HepG2 (cell line): ENCODE data around the gene ZNF74. TPM values are rescaled to one million over a fixed set of nuclear protein-coding genes. Genes with fewer than 3 reads are reported as not detected.

Experiments
- FOXC1 ChIP-seq: sonication (generic); formaldehyde crosslinking; IDR thresholded peaks from 2 replicates; pipeline ENCODE4 v1.8.0; 2022; ENCODE audit warnings: mild to moderate bottlenecking, missing genetic modification reagents, borderline replicate concordance
- IRF2 ChIP-seq: IDR thresholded peaks from 2 replicates; pipeline ENCODE4 v1.6.1; 2018; ENCODE audit warnings: missing genetic modification reagents, missing compliant biosample characterization
- PRMT3 ChIP-seq: sonication (generic); formaldehyde crosslinking; IDR thresholded peaks from 2 replicates; pipeline ENCODE4 v1.8.1; 2022; ENCODE audit warnings: low read depth, mild to moderate bottlenecking, moderate library complexity, missing genetic modification reagents, borderline replicate concordance
- SP4 ChIP-seq: sonication (generic); formaldehyde crosslinking; IDR thresholded peaks from 2 replicates; pipeline ENCODE4 v1.8.1; 2023; ENCODE audit warnings: mild to moderate bottlenecking, missing genetic modification reagents
- ZKSCAN1 ChIP-seq: fragments of 150-350 bp; IDR thresholded peaks from 2 replicates; pipeline ENCODE4 v1.6.1; 2014; ENCODE audit warnings: low read length
- ZNF513 ChIP-seq: sonication (generic); formaldehyde crosslinking; conservative IDR thresholded peaks from 2 replicates; pipeline ENCODE4 v1.5.0; 2020; ENCODE audit warnings: missing genetic modification reagents
- ZNF792 ChIP-seq: IDR thresholded peaks from 2 replicates; pipeline ENCODE4 v1.6.1; 2016
- ZNF891 ChIP-seq: sonication (generic); formaldehyde crosslinking; IDR thresholded peaks from 2 replicates; pipeline ENCODE4 v1.5.0; 2020; ENCODE audit warnings: mild to moderate bottlenecking, missing genetic modification reagents
- ZSCAN5A ChIP-seq: sonication (generic); formaldehyde crosslinking; IDR thresholded peaks from 2 replicates; pipeline ENCODE4 v1.8.0; 2022; ENCODE audit warnings: mild to moderate bottlenecking, missing genetic modification reagents, borderline replicate concordance
- polyA plus RNA-seq, 8 experiments: library from polyadenylated mRNA; depleted of rRNA in 3 of 8; stranded (reverse) in 7 of 8; unstranded in 1 of 8; fragments of >200 nt; fragmentation: Illumina TruSeq in 4 of 8; extraction: Trizol in 4 of 8; gene quantifications; 2 replicates each; pipeline versions ENCODE4 v1.2.1 to v1.2.3, GENCODE V29; 2011 to 2016; ENCODE audit warnings: low read depth in 4 of 8, missing spikeins in 1 of 8, mixed read lengths in 1 of 8; ENCODE audit not compliant: insufficient read depth in 1 of 8
- total RNA-seq, 5 experiments: library from RNA; depleted of rRNA; stranded (reverse); fragments of >200 nt; fragmentation: Illumina TruSeq; extraction: Trizol; gene quantifications; 2 replicates each; pipeline ENCODE4 v1.2.3, GENCODE V29; 2016; ENCODE audit warnings: low read depth in 1 of 5
- TF ChIP-seq, protein P1 (sequence below): sonication (generic); formaldehyde crosslinking; IDR thresholded peaks from 2 replicates; pipeline ENCODE4 v1.9.0; 2021; ENCODE audit warnings: missing genetic modification reagents, borderline replicate concordance
- TF ChIP-seq, protein P2 (sequence below): IDR thresholded peaks from 2 replicates; pipeline ENCODE4 v1.6.1; 2012; ENCODE audit warnings: low read depth, low read length, improper control_type of control experiment
- TF ChIP-seq, protein P3 (sequence below): sonication (generic); formaldehyde crosslinking; IDR thresholded peaks from 2 replicates; pipeline ENCODE4 v1.4.0; 2020; ENCODE audit warnings: missing genetic modification reagents, mild to moderate bottlenecking, borderline replicate concordance
- TF ChIP-seq, protein P4 (sequence below): sonication (generic); formaldehyde crosslinking; IDR thresholded peaks from 2 replicates; pipeline ENCODE4 v1.8.1; 2022; ENCODE audit warnings: mild to moderate bottlenecking, missing genetic modification reagents
- TF ChIP-seq, protein P5 (sequence below): sonication (generic); formaldehyde crosslinking; IDR thresholded peaks from 2 replicates; pipeline ENCODE4 v1.4.0; 2020; ENCODE audit warnings: missing genetic modification reagents, borderline replicate concordance

ZNF74 gene
- total and polyA plus RNA-seq, 2 of the 13 experiments (the other 11 are each of a cell fraction or from before 2014, with no cell fraction given) = 6.3 to 9.1 TPM

GRCh38 chr22:20418211-20418788, 24.3 kb downstream of the ZNF74 start (continued):
- TF ChIP-seq, protein P1, sequence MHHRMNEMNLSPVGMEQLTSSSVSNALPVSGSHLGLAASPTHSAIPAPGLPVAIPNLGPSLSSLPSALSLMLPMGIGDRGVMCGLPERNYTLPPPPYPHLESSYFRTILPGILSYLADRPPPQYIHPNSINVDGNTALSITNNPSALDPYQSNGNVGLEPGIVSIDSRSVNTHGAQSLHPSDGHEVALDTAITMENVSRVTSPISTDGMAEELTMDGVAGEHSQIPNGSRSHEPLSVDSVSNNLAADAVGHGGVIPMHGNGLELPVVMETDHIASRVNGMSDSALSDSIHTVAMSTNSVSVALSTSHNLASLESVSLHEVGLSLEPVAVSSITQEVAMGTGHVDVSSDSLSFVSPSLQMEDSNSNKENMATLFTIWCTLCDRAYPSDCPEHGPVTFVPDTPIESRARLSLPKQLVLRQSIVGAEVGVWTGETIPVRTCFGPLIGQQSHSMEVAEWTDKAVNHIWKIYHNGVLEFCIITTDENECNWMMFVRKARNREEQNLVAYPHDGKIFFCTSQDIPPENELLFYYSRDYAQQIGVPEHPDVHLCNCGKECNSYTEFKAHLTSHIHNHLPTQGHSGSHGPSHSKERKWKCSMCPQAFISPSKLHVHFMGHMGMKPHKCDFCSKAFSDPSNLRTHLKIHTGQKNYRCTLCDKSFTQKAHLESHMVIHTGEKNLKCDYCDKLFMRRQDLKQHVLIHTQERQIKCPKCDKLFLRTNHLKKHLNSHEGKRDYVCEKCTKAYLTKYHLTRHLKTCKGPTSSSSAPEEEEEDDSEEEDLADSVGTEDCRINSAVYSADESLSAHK = no peak
- TF ChIP-seq ZNF513 (CRISPR knock-in tag) (no peak), ZNF792 (CRISPR knock-in tag) (no peak), ZKSCAN1 (no peak), FOXC1 (CRISPR knock-in tag) (no peak), IRF2 (CRISPR knock-in tag) (no peak), ZSCAN5A (CRISPR knock-in tag) (no peak), ZNF891 (CRISPR knock-in tag) (no peak), SP4 (no peak), PRMT3 (CRISPR knock-in tag) (no peak)
- TF ChIP-seq, protein P2, sequence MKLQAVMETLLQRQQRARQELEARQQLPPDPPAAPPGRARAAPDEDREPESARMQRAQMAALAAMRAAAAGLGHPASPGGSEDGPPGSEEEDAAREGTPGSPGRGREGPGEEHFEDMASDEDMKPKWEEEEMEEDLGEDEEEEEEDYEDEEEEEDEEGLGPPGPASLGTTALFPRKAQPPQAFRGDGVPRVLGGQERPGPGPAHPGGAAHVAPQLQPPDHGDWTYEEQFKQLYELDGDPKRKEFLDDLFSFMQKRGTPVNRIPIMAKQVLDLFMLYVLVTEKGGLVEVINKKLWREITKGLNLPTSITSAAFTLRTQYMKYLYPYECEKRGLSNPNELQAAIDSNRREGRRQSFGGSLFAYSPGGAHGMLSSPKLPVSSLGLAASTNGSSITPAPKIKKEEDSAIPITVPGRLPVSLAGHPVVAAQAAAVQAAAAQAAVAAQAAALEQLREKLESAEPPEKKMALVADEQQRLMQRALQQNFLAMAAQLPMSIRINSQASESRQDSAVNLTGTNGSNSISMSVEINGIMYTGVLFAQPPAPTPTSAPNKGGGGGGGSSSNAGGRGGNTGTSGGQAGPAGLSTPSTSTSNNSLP = no peak
- TF ChIP-seq, protein P3, sequence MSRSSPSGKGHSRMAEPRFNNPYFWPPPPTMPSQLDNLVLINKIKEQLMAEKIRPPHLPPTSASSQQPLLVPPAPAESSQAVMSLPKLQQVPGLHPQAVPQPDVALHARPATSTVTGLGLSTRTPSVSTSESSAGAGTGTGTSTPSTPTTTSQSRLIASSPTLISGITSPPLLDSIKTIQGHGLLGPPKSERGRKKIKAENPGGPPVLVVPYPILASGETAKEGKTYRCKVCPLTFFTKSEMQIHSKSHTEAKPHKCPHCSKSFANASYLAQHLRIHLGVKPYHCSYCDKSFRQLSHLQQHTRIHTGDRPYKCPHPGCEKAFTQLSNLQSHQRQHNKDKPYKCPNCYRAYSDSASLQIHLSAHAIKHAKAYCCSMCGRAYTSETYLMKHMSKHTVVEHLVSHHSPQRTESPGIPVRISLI (CRISPR knock-in tag) = peak; percentile 99
- TF ChIP-seq, protein P4, sequence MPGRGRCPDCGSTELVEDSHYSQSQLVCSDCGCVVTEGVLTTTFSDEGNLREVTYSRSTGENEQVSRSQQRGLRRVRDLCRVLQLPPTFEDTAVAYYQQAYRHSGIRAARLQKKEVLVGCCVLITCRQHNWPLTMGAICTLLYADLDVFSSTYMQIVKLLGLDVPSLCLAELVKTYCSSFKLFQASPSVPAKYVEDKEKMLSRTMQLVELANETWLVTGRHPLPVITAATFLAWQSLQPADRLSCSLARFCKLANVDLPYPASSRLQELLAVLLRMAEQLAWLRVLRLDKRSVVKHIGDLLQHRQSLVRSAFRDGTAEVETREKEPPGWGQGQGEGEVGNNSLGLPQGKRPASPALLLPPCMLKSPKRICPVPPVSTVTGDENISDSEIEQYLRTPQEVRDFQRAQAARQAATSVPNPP = no peak
- TF ChIP-seq, protein P5, sequence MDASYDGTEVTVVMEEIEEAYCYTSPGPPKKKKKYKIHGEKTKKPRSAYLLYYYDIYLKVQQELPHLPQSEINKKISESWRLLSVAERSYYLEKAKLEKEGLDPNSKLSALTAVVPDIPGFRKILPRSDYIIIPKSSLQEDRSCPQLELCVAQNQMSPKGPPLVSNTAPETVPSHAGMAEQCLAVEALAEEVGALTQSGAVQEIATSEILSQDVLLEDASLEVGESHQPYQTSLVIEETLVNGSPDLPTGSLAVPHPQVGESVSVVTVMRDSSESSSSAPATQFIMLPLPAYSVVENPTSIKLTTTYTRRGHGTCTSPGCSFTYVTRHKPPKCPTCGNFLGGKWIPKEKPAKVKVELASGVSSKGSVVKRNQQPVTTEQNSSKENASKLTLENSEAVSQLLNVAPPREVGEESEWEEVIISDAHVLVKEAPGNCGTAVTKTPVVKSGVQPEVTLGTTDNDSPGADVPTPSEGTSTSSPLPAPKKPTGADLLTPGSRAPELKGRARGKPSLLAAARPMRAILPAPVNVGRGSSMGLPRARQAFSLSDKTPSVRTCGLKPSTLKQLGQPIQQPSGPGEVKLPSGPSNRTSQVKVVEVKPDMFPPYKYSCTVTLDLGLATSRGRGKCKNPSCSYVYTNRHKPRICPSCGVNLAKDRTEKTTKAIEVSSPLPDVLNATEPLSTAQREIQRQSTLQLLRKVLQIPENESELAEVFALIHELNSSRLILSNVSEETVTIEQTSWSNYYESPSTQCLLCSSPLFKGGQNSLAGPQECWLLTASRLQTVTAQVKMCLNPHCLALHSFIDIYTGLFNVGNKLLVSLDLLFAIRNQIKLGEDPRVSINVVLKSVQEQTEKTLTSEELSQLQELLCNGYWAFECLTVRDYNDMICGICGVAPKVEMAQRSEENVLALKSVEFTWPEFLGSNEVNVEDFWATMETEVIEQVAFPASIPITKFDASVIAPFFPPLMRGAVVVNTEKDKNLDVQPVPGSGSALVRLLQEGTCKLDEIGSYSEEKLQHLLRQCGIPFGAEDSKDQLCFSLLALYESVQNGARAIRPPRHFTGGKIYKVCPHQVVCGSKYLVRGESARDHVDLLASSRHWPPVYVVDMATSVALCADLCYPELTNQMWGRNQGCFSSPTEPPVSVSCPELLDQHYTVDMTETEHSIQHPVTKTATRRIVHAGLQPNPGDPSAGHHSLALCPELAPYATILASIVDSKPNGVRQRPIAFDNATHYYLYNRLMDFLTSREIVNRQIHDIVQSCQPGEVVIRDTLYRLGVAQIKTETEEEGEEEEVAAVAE (CRISPR knock-in tag) = no peak
